HepG2 (cell line): ENCODE data around the gene TUBB4A. TPM values are rescaled to one million over a fixed set of nuclear protein-coding genes. Genes with fewer than 3 reads are reported as not detected.

Experiments used
- ARNTL ChIP-seq: sonication (generic); formaldehyde crosslinking; IDR thresholded peaks from 2 replicates; pipeline ENCODE4 v1.4.0; 2020; ENCODE audit warnings: mild to moderate bottlenecking, missing genetic modification reagents
- ASH2L ChIP-seq: fragments of 300-600, 200-600 bp; sonication (generic); IDR thresholded peaks from 2 replicates; pipeline ENCODE4 v1.7.0; 2017; ENCODE audit warnings: low read depth, mild to moderate bottlenecking, moderate library complexity, mixed read lengths, low read length; ENCODE audit not compliant: insufficient read length
- CEBPG ChIP-seq: IDR thresholded peaks from 2 replicates; pipeline ENCODE4 v1.6.1; 2016
- ELF1 ChIP-seq: sonication (generic); formaldehyde crosslinking; IDR thresholded peaks from 2 replicates; pipeline ENCODE4 v1.4.0; 2020; ENCODE audit warnings: missing genetic modification reagents
- MAZ ChIP-seq, 2 experiments: sonication (generic) in 1 of 2; formaldehyde crosslinking in 1 of 2; IDR thresholded peaks; 2 replicates each; pipeline versions ENCODE4 v1.5.0 to v1.6.1; 2012 to 2020; ENCODE audit warnings: low read depth in 2 of 2, mild to moderate bottlenecking in 2 of 2, borderline replicate concordance in 1 of 2, improper control_type of control experiment in 1 of 2, low read length in 1 of 2, missing genetic modification reagents in 1 of 2, moderate library complexity in 1 of 2
- MED8 ChIP-seq: sonication (generic); formaldehyde crosslinking; IDR thresholded peaks from 2 replicates; pipeline ENCODE4 v1.8.1; 2023; ENCODE audit warnings: mild to moderate bottlenecking, missing genetic modification reagents; ENCODE audit not compliant: insufficient replicate concordance
- RXRA ChIP-seq: sonication (generic); formaldehyde crosslinking; IDR thresholded peaks from 2 replicates; pipeline ENCODE4 v1.5.1; 2020; ENCODE audit warnings: missing genetic modification reagents
- SOX13 ChIP-seq, 3 experiments: fragments of 450-650 bp in 1 of 3; sonication (generic) in 1 of 3; formaldehyde crosslinking in 1 of 3; IDR thresholded peaks in 2 of 3; conservative IDR thresholded peaks in 1 of 3; 2 replicates each; pipeline versions ENCODE4 v1.5.0 to v1.6.1; 2016 to 2020; ENCODE audit warnings: antibody characterized with exemption in 1 of 3, mild to moderate bottlenecking in 1 of 3, missing compliant biosample characterization in 1 of 3, missing genetic modification reagents in 1 of 3, moderate library complexity in 1 of 3
- TBX3 ChIP-seq: fragments of 450-650 bp; IDR thresholded peaks from 2 replicates; pipeline ENCODE4 v1.6.1; 2017; ENCODE audit warnings: antibody characterized with exemption, mild to moderate bottlenecking, inconsistent platforms, borderline replicate concordance
- TEAD3 ChIP-seq: optimal IDR thresholded peaks from 2 replicates; pipeline ENCODE3; 2016; ENCODE audit warnings: borderline replicate concordance
- YEATS4 ChIP-seq: sonication (generic); formaldehyde crosslinking; IDR thresholded peaks from 2 replicates; pipeline ENCODE4 v1.4.0; 2020; ENCODE audit warnings: missing genetic modification reagents, borderline replicate concordance
- ZBTB21 ChIP-seq: sonication (generic); formaldehyde crosslinking; IDR thresholded peaks from 2 replicates; pipeline ENCODE4 v1.4.0; 2020; ENCODE audit warnings: missing genetic modification reagents
- ZBTB3 ChIP-seq: sonication (generic); formaldehyde crosslinking; IDR thresholded peaks from 2 replicates; pipeline ENCODE4 v1.4.0; 2020; ENCODE audit warnings: low read depth, mild to moderate bottlenecking, moderate library complexity, missing genetic modification reagents, borderline replicate concordance
- ZNF431 ChIP-seq: sonication (generic); formaldehyde crosslinking; IDR thresholded peaks from 2 replicates; pipeline ENCODE4 v1.9.0; 2022; ENCODE audit warnings: missing genetic modification reagents, low read depth, mild to moderate bottlenecking, borderline replicate concordance
- ZNF562 ChIP-seq: sonication (generic); formaldehyde crosslinking; IDR thresholded peaks from 2 replicates; pipeline ENCODE4 v1.8.0; 2022; ENCODE audit warnings: missing genetic modification reagents, borderline replicate concordance
- ZNF770 ChIP-seq: sonication (generic); formaldehyde crosslinking; IDR thresholded peaks from 2 replicates; pipeline ENCODE4 v1.5.0; 2020; ENCODE audit warnings: mild to moderate bottlenecking, missing genetic modification reagents
- polyA plus RNA-seq, 8 experiments: library from polyadenylated mRNA; depleted of rRNA in 3 of 8; stranded (reverse) in 7 of 8; unstranded in 1 of 8; fragments of >200 nt; fragmentation: Illumina TruSeq in 4 of 8; extraction: Trizol in 4 of 8; gene quantifications; 2 replicates each; pipeline versions ENCODE4 v1.2.1 to v1.2.3, GENCODE V29; 2011 to 2016; ENCODE audit warnings: low read depth in 4 of 8, missing spikeins in 1 of 8, mixed read lengths in 1 of 8; ENCODE audit not compliant: insufficient read depth in 1 of 8
- total RNA-seq, 5 experiments: library from RNA; depleted of rRNA; stranded (reverse); fragments of >200 nt; fragmentation: Illumina TruSeq; extraction: Trizol; gene quantifications; 2 replicates each; pipeline ENCODE4 v1.2.3, GENCODE V29; 2016; ENCODE audit warnings: low read depth in 1 of 5
- TF ChIP-seq, protein P1 (sequence below): fragments of 450-650 bp; IDR thresholded peaks from 2 replicates; pipeline ENCODE4 v1.6.1; 2016
- TF ChIP-seq, protein P2 (sequence below): IDR thresholded peaks from 2 replicates; pipeline ENCODE4 v1.6.1; 2016
- TF ChIP-seq, protein P3 (sequence below): sonication (generic); formaldehyde crosslinking; IDR thresholded peaks from 2 replicates; pipeline ENCODE4 v1.4.0; 2020; ENCODE audit warnings: missing genetic modification reagents

The TUBB4A gene
- total and polyA plus RNA-seq, 2 of the 13 experiments (the other 11 are each of a cell fraction or from before 2014, with no cell fraction given) = not detected

GRCh38 chr19:6509118-6509971 lies 7.2 kb upstream of the TUBB4A start (continued):
- TF ChIP-seq ZNF770 (CRISPR knock-in tag) (peak; percentile 93), ZBTB21 (no peak), ZNF431 (CRISPR knock-in tag) (no peak), YEATS4 (CRISPR knock-in tag) (0 out of 2 replicates have a peak, but pooled peaks have one; percentile 20), TBX3 (0 out of 2 replicates have a peak, but pooled peaks have one; percentile 35), TEAD3 (peak; percentile 91), SOX13 (IDR thresholded peaks at IDR 0.05) (no peak), SOX13 (CRISPR knock-in tag; conservative IDR thresholded peaks at IDR 0.05 in 1 of 2, IDR thresholded peaks at IDR 0.05 in 1 of 2) (peak in 1 of 2 experiments; percentile 76; a peak in 2 of 4 replicates), ELF1 (CRISPR knock-in tag) (0 out of 2 replicates have a peak, but pooled peaks have one; percentile 39), ARNTL (CRISPR knock-in tag) (peak; percentile 81), ZNF562 (CRISPR knock-in tag) (no peak), CEBPG (CRISPR knock-in tag) (0 out of 2 replicates have a peak, but pooled peaks have one; percentile 25), ZBTB3 (peak; percentile 61; the same call in 1 of the 2 replicates), ASH2L (no peak), RXRA (CRISPR knock-in tag) (peak; percentile 94), MAZ (IDR thresholded peaks at IDR 0.05; ENCODE audit: borderline replicate concordance, low read depth, low read length) (no peak), MAZ (CRISPR knock-in tag; IDR thresholded peaks at IDR 0.05; ENCODE audit: low read depth) (peak; percentile 44; the same call in 1 of the 2 replicates), MED8 (CRISPR knock-in tag) (no peak)
- TF ChIP-seq, protein P1, sequence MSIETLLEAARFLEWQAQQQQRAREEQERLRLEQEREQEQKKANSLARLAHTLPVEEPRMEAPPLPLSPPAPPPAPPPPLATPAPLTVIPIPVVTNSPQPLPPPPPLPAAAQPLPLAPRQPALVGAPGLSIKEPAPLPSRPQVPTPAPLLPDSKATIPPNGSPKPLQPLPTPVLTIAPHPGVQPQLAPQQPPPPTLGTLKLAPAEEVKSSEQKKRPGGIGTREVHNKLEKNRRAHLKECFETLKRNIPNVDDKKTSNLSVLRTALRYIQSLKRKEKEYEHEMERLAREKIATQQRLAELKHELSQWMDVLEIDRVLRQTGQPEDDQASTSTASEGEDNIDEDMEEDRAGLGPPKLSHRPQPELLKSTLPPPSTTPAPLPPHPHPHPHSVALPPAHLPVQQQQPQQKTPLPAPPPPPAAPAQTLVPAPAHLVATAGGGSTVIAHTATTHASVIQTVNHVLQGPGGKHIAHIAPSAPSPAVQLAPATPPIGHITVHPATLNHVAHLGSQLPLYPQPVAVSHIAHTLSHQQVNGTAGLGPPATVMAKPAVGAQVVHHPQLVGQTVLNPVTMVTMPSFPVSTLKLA = peak; percentile 98
- TF ChIP-seq, protein P2, sequence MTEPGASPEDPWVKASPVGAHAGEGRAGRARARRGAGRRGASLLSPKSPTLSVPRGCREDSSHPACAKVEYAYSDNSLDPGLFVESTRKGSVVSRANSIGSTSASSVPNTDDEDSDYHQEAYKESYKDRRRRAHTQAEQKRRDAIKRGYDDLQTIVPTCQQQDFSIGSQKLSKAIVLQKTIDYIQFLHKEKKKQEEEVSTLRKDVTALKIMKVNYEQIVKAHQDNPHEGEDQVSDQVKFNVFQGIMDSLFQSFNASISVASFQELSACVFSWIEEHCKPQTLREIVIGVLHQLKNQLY (CRISPR knock-in tag) = peak; percentile 89
- TF ChIP-seq, protein P3, sequence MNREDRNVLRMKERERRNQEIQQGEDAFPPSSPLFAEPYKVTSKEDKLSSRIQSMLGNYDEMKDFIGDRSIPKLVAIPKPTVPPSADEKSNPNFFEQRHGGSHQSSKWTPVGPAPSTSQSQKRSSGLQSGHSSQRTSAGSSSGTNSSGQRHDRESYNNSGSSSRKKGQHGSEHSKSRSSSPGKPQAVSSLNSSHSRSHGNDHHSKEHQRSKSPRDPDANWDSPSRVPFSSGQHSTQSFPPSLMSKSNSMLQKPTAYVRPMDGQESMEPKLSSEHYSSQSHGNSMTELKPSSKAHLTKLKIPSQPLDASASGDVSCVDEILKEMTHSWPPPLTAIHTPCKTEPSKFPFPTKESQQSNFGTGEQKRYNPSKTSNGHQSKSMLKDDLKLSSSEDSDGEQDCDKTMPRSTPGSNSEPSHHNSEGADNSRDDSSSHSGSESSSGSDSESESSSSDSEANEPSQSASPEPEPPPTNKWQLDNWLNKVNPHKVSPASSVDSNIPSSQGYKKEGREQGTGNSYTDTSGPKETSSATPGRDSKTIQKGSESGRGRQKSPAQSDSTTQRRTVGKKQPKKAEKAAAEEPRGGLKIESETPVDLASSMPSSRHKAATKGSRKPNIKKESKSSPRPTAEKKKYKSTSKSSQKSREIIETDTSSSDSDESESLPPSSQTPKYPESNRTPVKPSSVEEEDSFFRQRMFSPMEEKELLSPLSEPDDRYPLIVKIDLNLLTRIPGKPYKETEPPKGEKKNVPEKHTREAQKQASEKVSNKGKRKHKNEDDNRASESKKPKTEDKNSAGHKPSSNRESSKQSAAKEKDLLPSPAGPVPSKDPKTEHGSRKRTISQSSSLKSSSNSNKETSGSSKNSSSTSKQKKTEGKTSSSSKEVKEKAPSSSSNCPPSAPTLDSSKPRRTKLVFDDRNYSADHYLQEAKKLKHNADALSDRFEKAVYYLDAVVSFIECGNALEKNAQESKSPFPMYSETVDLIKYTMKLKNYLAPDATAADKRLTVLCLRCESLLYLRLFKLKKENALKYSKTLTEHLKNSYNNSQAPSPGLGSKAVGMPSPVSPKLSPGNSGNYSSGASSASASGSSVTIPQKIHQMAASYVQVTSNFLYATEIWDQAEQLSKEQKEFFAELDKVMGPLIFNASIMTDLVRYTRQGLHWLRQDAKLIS (CRISPR knock-in tag) = no peak
